VCaP (cell line): Measurements from ENCODE around the gene IL31RA.
A peak's percentile ranks its signal among the peaks of the same experiment; 100 is the strongest.

Source experiments
- H3K27ac ChIP-seq: fragments of 450-650 bp; 2 replicates; pipeline ENCODE4 v1.5.1; 2017
- TF ChIP-seq, protein P1 (sequence below): fragments of 450-650 bp; conservative IDR thresholded peaks from 2 replicates; pipeline ENCODE4 v1.5.1; 2017; ENCODE audit warnings: mild to moderate bottlenecking, moderate library complexity

IL31RA gene

DNA sequence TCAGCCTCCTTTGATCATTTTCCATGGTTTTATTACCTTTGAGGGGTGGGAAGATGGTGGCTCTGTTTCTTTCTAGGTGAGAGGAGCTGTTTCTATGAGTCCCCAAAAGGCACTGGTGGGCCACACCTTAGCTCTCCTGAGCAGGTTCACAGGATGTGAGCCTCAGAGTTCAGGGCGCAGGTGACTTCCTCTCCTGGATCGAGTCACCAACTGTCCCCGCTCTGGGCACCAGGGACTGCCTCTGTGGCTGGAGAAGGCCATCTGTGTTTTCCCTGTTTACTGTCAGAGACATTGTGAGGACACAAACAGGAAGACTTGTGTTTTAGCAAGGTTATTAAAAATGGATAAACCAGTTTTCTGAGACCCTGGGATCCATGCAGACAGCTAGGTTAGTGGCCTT, 68.5 kb downstream of the IL31RA start:
- TF ChIP-seq, protein P1, sequence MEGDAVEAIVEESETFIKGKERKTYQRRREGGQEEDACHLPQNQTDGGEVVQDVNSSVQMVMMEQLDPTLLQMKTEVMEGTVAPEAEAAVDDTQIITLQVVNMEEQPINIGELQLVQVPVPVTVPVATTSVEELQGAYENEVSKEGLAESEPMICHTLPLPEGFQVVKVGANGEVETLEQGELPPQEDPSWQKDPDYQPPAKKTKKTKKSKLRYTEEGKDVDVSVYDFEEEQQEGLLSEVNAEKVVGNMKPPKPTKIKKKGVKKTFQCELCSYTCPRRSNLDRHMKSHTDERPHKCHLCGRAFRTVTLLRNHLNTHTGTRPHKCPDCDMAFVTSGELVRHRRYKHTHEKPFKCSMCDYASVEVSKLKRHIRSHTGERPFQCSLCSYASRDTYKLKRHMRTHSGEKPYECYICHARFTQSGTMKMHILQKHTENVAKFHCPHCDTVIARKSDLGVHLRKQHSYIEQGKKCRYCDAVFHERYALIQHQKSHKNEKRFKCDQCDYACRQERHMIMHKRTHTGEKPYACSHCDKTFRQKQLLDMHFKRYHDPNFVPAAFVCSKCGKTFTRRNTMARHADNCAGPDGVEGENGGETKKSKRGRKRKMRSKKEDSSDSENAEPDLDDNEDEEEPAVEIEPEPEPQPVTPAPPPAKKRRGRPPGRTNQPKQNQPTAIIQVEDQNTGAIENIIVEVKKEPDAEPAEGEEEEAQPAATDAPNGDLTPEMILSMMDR, result no peak
- peak overlapping the region; percentile 74 for H3K27ac ChIP-seq

DNA sequence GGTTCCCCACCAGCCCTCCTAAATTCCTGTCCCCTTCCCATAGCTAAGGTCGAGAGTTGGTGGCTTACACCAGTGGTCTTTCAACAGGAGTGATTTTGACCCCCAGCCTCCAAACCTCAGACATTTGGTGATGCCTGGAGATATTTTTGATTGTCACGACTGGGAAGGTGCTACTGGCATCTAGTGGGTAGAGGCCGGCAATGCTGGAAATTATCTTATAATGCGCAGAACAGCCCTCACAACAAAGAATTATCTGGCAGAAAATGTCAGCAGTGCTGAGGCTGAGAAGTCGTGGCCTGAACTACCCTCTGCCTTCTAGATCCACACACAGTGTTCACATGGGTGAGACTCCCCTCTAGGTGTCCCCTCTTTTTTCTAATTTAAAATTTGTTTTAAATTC, 69.6 kb downstream of the IL31RA start:
- H3K27ac ChIP-seq, result peak overlapping the region; percentile 74
- TF ChIP-seq, protein P1, result peak; percentile 72

DNA sequence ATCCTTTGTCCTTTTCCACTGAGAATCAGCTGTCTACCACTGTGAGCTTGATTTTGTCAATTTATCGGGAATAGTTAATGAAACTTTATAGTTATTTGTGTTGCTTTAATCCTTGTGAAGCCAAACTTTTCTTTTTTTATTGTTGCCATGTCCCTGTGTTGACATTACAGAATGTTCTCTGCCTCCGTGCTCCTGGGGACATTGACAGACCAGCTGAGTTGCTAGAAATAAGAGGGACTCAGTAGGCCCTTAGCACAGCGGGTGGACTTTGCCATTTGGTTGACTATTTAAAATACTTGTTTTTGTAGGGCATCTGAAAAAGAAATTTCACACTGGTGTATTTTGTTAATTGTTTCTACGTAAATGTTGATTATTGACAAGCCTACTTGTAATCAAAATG, 70.5 kb downstream of the IL31RA start:
- peak overlapping the region; percentile 74 for H3K27ac ChIP-seq
- TF ChIP-seq, protein P1, result no peak

DNA sequence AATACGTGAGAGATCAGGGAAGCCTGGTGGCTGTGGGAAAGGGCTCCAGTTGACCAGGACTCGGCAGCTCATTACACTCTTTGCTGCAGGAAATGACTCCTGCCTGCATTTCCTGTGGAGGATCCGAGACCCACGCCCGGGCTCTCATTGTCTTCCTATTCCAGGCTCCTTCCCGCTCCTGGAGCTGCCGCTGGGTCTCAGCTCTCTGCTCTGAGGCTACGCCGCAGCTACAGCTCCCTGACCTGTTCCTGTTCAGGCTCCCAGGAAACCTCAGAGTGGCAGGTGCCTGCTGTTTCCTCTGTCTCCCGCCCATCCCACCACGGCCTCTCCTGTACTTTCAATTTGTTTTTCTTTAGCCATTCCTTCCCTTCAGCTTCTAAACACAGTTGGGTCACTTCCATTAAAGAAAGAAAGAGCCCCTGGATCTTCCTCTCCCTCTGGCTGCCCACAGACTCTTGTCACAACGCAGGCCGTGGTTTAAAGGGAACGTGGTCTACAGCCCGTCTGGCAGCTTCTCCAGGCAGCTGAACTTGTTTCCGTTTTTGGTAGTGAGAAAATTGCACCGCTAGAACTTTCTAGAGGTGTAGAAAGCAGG, 72.1 kb downstream of the IL31RA start:
- H3K27ac ChIP-seq, result peak overlapping the region; percentile 74
- TF ChIP-seq, protein P1, result no peak

DNA sequence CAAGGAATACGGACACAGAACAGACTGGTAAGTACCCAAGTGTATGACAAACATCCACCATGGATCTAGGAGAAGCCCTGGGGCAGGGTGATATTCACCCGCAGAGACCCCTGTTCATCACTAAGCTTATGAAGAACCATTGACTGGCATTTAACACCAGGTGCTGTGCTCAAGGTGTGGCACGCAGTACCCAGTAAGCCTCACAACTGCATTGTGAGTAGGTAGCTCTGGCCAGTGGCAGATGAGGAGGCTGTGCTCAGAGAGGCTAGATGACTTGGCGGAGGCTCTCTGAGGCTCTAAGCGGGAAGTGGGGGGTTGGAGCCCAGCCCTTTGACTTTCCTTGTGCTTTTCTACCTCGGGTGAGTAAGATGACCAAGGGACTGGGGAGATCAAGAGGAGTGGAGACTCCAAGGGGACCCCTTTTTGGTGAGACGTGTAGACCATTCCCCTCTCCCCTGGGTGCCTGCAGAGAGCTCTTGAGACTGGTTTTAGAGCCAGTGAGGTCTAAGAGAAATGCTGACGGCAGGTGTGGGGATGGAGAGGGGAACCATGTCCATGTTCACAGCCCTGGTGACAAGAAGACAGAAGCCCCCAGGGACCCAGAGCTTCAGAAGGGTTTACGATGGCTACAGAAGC, 72.8 kb downstream of the IL31RA start:
- TF ChIP-seq, protein P1, result no peak
- H3K27ac ChIP-seq, result peak overlapping the region; percentile 74

DNA sequence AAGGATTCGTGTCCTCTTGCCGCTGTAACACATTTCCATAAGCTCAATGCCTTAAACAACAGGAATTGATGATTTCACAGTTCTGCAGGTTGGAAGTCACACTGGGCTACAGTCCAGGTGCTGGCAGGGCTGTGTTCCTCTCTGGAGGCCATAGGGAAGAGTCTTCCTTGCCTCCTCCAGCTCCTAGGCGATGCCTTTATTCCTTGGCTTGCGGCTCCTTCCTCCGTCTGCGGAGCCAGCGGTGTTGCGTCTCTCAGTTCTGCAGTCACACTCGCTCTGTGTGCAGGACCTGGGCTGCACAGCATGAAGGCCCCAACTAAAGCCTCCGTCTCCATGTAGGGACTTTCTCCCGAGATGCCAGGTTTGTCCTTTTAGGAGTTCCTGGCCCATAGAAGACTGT, 73.6 kb downstream of the IL31RA start:
- TF ChIP-seq, protein P1, result no peak
- H3K27ac ChIP-seq, result no peak overlapping the region

DNA sequence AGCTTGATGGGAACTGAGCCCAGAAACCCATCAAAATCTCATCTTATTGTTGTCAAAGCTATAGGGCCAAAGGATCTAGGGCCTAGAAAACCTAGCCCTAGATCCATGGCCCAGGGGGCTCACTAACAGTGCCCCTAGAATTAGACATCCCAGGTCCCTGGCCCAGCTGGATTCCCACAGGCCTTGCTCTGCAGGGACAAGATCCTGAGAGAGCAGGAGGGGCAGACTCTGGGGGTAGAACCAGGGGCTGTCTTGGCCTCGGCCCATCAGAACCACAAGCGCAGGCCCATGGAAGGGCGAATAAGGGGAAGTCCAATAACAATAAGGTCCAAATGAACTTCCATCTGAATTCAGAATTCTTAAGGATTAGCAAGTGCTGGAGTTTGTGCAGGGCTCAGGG, 74.0 kb downstream of the IL31RA start:
- TF ChIP-seq, protein P1, result no peak

More for the DNA sequence above, 74.0 kb downstream of the IL31RA start:
- H3K27ac ChIP-seq, result no peak overlapping the region
